ENCODE results near the gene ARHGAP44. TPM values are rescaled to one million over a fixed set of nuclear protein-coding genes. Genes with fewer than 3 reads are reported as not detected.

Gene ARHGAP44
- total and polyA plus RNA-seq, 2 of the 8 experiments (the other 6 are each of a cell fraction or from before 2014, with no cell fraction given), result 6.2 to 22.2 TPM

DNA sequence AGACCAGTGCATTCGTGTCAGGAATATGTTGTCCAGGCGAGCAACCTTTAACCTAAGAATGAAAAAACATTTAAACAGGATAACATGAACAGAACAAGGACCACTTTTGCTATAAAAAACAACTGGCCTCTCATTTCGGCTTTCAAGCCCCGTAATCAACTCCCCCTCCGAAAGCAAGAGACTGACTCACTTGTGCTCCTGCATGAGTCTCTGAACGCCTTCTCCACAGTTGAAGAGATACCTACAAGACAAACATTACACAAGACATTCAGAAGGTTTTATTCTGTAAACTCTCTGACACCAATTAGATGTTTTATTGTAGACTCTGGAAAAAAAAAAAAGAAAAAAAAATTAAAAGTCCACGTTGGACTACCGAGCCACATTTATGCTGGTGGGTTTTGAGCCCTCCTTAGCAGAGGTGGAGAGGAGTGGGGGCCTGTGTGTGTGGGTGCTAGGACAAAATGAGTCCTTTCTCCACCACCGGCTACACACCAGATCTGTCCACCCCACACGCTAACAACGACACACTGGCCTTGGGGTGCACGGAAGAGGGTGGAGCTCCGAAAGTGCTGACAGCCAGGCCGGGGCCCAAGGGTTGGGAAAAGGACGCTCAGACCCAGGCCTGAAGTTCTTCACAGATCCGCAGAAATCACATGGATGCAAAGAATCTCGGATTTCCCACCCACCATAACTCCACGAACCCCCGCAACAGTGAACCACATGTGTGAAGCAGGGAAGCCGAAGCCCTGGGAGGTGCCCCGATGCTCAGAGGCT lies 227.8 kb downstream of the ARHGAP44 start:
- H3K36me3 ChIP-seq (ENCODE audit: control insufficient read depth in 2 of 4, insufficient read depth in 4 of 4, low read length in 3 of 4), result peaks cover 22 to 44% (median 38%) of the 10 kb centered on the region in 4 experiments
- DNase-seq (ENCODE audit: low read depth in 1 of 2, low spot score in 2 of 2) (no peak), FAIRE-seq (no peak)
- peaks cover 0 to 3% (median under 1%) of the 10 kb centered on the region in 4 experiments; a peak in 2 of 7 replicates for H3K4me1 ChIP-seq (replicated peaks in 1 of 4; ENCODE audit: control insufficient read depth in 3 of 4, insufficient read depth in 4 of 4, low read length in 3 of 4)
- peak overlapping the region; percentile 76 for H2BK5ac ChIP-seq (ENCODE audit: low read depth, low read length)
- no peak overlapping the region for H2BK12ac ChIP-seq (ENCODE audit: low read depth, low read length)
- H2BK20ac ChIP-seq (ENCODE audit: low read length), result no peak overlapping the region
- no peak overlapping the region for H2BK120ac ChIP-seq (replicated peaks; ENCODE audit: low read depth, low read length)
- no peak overlapping the region for H3K18ac ChIP-seq (ENCODE audit: extremely low read depth, low read length)
- no peaks in the 10 kb centered on the region for H3K79me1 ChIP-seq (ENCODE audit: low read depth, low read length)
- peaks cover 2% of the 10 kb centered on the region in 2 experiments for H4K20me1 ChIP-seq (replicated peaks in 1 of 2; ENCODE audit: control insufficient read depth in 1 of 2, insufficient read depth in 2 of 2, low read length in 2 of 2)
- peak overlapping the region; percentile 68 for H4K91ac ChIP-seq (replicated peaks; ENCODE audit: insufficient read length, low read length)
- peaks cover 0 to 16% of the 10 kb centered on the region in 2 experiments; a peak in 2 of 4 replicates for H3K79me2 ChIP-seq (ENCODE audit: control insufficient read depth in 1 of 2, insufficient read depth in 2 of 2, low read length in 2 of 2)
- H3K4me3 ChIP-seq (ENCODE audit: extremely low read depth in 1 of 4, insufficient read depth in 2 of 4, low read depth in 3 of 4, low read length in 4 of 4), result peak overlapping the region; percentile 74 to 94 (median 88)
- ChIA-PET CTCF (ENCODE audit: partially characterized antibody) (interaction anchor here (1.0 to 2.5 kb wide), 2 partner anchors 13 to 44 kb away, joined by 3 to 8 read pairs; no protein-coding TSS in a partner anchor), POLR2A (ENCODE audit: partially characterized antibody) (interaction anchor here (1.0 to 2.4 kb wide), 9 partner anchors 8 to 88 kb away, joined by 3 to 7 read pairs (median 4); no protein-coding TSS in a partner anchor)
- no peaks in the 10 kb centered on the region for H3K27me3 ChIP-seq (replicated peaks in 1 of 4; ENCODE audit: control insufficient read depth in 3 of 4, extremely low read depth in 1 of 4, insufficient read depth in 3 of 4, low read length in 3 of 4)
- peak overlapping the region; percentile 89 for H4K8ac ChIP-seq (ENCODE audit: extremely low read depth, insufficient read depth, low read length)
- H3K27ac ChIP-seq (ENCODE audit: low read depth, low read length), result peak overlapping the region; percentile 35; the same call in 1 of the 2 replicates
- H4K5ac ChIP-seq (ENCODE audit: insufficient read length, low read depth, low read length), result no peak overlapping the region
- H2BK15ac ChIP-seq (ENCODE audit: low read length), result no peak overlapping the region
- H2AK5ac ChIP-seq (ENCODE audit: low read depth, low read length), result no peak overlapping the region
- H3K9ac ChIP-seq (replicated peaks in 1 of 4; ENCODE audit: extremely low read depth in 1 of 4, low read depth in 3 of 4, low read length in 3 of 4), result peak overlapping the region; percentile 74 to 82 (median 79)
- peaks cover 7% of the 10 kb centered on the region; the same call in 1 of the 2 replicates for H3K23me2 ChIP-seq (ENCODE audit: low read depth, low read length)
- peak overlapping the region; percentile 69 to 94 for H3K4me2 ChIP-seq (ENCODE audit: insufficient read depth in 1 of 2, low read depth in 2 of 2, low read length in 2 of 2)
- H3K23ac ChIP-seq (ENCODE audit: insufficient read length), result no peak overlapping the region
- 29% methylated on average over 20 of the region's 21 CpGs; no CpG with 5 or more reads in 1 of the 2 experiments for WGBS, 2 experiments (ENCODE audit: extremely low coverage in 1 of 2, insufficient coverage in 1 of 2, insufficient read length in 1 of 2, insufficient replicate concordance in 2 of 2, low coverage in 1 of 2, low lambda C conversion rate in 2 of 2, missing lambda C conversion rate in 1 of 2)
- H3K56ac ChIP-seq (replicated peaks; ENCODE audit: insufficient read length, low read depth, low read length), result peak overlapping the region; percentile 34
- H2AFZ ChIP-seq (ENCODE audit: low read length), result no peak overlapping the region
- peak overlapping the region; percentile 93 for H3K4ac ChIP-seq (replicated peaks; ENCODE audit: insufficient read length, low read depth, low read length)
- H3K9me3 ChIP-seq (ENCODE audit: insufficient read depth in 2 of 2, low read depth in 1 of 2, low read length in 1 of 2), result no peaks in the 10 kb centered on the region
- TF ChIP-seq, protein P1, sequence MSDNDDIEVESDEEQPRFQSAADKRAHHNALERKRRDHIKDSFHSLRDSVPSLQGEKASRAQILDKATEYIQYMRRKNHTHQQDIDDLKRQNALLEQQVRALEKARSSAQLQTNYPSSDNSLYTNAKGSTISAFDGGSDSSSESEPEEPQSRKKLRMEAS (IDR thresholded peaks at IDR 0.05), result no peak
- TF ChIP-seq BACH1 (IDR thresholded peaks at IDR 0.05; ENCODE audit: low read length) (0 out of 2 replicates have a peak, but pooled peaks have one; percentile 20), SIN3A (conservative IDR thresholded peaks at IDR 0.05 in 1 of 2, IDR thresholded peaks at IDR 0.05 in 1 of 2; ENCODE audit: low read depth in 1 of 2, low read length in 2 of 2) (peak in 1 of 2 experiments; percentile 2; a peak in 1 of 4 replicates), JUN (IDR thresholded peaks at IDR 0.05; ENCODE audit: low read depth, low read length) (no peak)
- TF ChIP-seq, protein P2, sequence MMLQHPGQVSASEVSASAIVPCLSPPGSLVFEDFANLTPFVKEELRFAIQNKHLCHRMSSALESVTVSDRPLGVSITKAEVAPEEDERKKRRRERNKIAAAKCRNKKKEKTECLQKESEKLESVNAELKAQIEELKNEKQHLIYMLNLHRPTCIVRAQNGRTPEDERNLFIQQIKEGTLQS (IDR thresholded peaks at IDR 0.05; ENCODE audit: insufficient read depth, low read depth, low read length), result no peak
- no peak overlapping the region for H3K14ac ChIP-seq (ENCODE audit: insufficient read length)

Measured in H1 (cell line).